A673 (cell line): ENCODE measurements around the gene LSM14A.

Source experiments
- EZH2 ChIP-seq: fragments of 200-600 bp; sonication (generic); IDR thresholded peaks from 2 replicates; pipeline ENCODE4 v1.6.1; 2017; ENCODE audit warnings: borderline replicate concordance, low read depth, mild to moderate bottlenecking, mixed read lengths, antibody characterized with exemption, low read length; ENCODE audit not compliant: poor library complexity, severe bottlenecking
- TF ChIP-seq, protein P1 (sequence below): fragments of 300-800, 200-600 bp; sonication (generic); conservative IDR thresholded peaks from 2 replicates; pipeline ENCODE4 v1.5.1; 2017; ENCODE audit warnings: low read depth, mild to moderate bottlenecking, antibody characterized with exemption, low read length, moderate library complexity, mixed read lengths

- TF ChIP-seq, protein P1, sequence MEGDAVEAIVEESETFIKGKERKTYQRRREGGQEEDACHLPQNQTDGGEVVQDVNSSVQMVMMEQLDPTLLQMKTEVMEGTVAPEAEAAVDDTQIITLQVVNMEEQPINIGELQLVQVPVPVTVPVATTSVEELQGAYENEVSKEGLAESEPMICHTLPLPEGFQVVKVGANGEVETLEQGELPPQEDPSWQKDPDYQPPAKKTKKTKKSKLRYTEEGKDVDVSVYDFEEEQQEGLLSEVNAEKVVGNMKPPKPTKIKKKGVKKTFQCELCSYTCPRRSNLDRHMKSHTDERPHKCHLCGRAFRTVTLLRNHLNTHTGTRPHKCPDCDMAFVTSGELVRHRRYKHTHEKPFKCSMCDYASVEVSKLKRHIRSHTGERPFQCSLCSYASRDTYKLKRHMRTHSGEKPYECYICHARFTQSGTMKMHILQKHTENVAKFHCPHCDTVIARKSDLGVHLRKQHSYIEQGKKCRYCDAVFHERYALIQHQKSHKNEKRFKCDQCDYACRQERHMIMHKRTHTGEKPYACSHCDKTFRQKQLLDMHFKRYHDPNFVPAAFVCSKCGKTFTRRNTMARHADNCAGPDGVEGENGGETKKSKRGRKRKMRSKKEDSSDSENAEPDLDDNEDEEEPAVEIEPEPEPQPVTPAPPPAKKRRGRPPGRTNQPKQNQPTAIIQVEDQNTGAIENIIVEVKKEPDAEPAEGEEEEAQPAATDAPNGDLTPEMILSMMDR, result no peak
- no peak for TF ChIP-seq EZH2
Observed at GRCh38 chr19:34148658-34149185, 23.6 kb upstream of the LSM14A start.
